K562 (cell line): ENCODE data around the gene FAM136A. TPM values are rescaled to one million over a fixed set of nuclear protein-coding genes. Genes with fewer than 3 reads are reported as not detected.

Experiments
- BRD4 ChIP-seq: fragments of 200-600 bp; sonication (generic); IDR thresholded peaks from 2 replicates; pipeline ENCODE4 v1.6.1; 2017; ENCODE audit warnings: inconsistent platforms
- BRF1 ChIP-seq: IDR thresholded peaks from 3 replicates; pipeline ENCODE4 v1.6.1; 2011; ENCODE audit warnings: borderline replicate concordance, mild to moderate bottlenecking; ENCODE audit not compliant: insufficient read length; ENCODE audit errors: extremely low read depth
- CHCHD3 ChIP-seq: fragments of 250-450 bp; sonication (Bioruptor Pico); IDR thresholded peaks from 2 replicates; pipeline ENCODE4 v2.1.2; 2022; ENCODE audit warnings: mild to moderate bottlenecking
- DACH1 ChIP-seq: fragments of 450-650 bp; IDR thresholded peaks from 2 replicates; pipeline ENCODE4 v1.6.1; 2018; ENCODE audit not compliant: partially characterized antibody
- ELF1 ChIP-seq: fragments of 200-800 bp; sonication (Bioruptor generic); IDR thresholded peaks from 2 replicates; pipeline ENCODE4 v1.6.1; 2016; ENCODE audit warnings: missing genetic modification characterization, missing compliant biosample characterization
- MEF2D ChIP-seq: conservative IDR thresholded peaks from 2 replicates; pipeline ENCODE4 v1.6.1; 2016; ENCODE audit warnings: low read depth, missing genetic modification characterization, missing compliant biosample characterization
- NKRF ChIP-seq: fragments of 450-650 bp; IDR thresholded peaks from 2 replicates; pipeline ENCODE4 v1.6.1; 2016; ENCODE audit warnings: borderline replicate concordance
- POU5F1 ChIP-seq: fragments of 150-350 bp; IDR thresholded peaks from 2 replicates; pipeline ENCODE4 v1.6.1; 2014; ENCODE audit warnings: borderline replicate concordance, low read length, low read depth, mild to moderate bottlenecking; ENCODE audit not compliant: partially characterized antibody
- PRMT5 ChIP-seq: sonication (generic); formaldehyde crosslinking; IDR thresholded peaks from 2 replicates; pipeline ENCODE4 v1.5.0; 2020; ENCODE audit warnings: missing genetic modification reagents
- SFPQ ChIP-seq: fragments of 200-400 bp; formaldehyde crosslinking; IDR thresholded peaks from 2 replicates; pipeline ENCODE4 v1.6.1; 2017; ENCODE audit warnings: mild to moderate bottlenecking, low read depth, low read length, moderate library complexity
- SMC3 ChIP-seq: conservative IDR thresholded peaks from 2 replicates; pipeline ENCODE4 v1.6.1; 2011; ENCODE audit warnings: low read depth, low read length, improper control_type of control experiment; ENCODE audit not compliant: insufficient read depth
- ZBTB7A ChIP-seq: IDR thresholded peaks from 2 replicates; pipeline ENCODE4 v1.6.1; 2011; ENCODE audit warnings: low read depth, mild to moderate bottlenecking, low read length, moderate library complexity, borderline replicate concordance; ENCODE audit not compliant: control insufficient read depth
- ZNF444 ChIP-seq: fragments of 250-450 bp; sonication (Bioruptor Pico); IDR thresholded peaks from 2 replicates; pipeline ENCODE4 v1.4.0; 2020; ENCODE audit warnings: mild to moderate bottlenecking, moderate library complexity
- ZNF780A ChIP-seq: fragments of 250-450 bp; sonication (Bioruptor Pico); IDR thresholded peaks from 2 replicates; pipeline ENCODE4 v1.5.0; 2021; ENCODE audit warnings: mild to moderate bottlenecking
- polyA plus RNA-seq, 8 experiments: library from polyadenylated mRNA; depleted of rRNA in 4 of 8; stranded (reverse) in 5 of 8; unstranded in 3 of 8; fragments of >200 nt; fragmentation: Nextera tagmentation in 2 of 8; fragmentation: Illumina TruSeq in 1 of 8; extraction: Ambion mirVana in 2 of 8; extraction: Trizol in 1 of 8; gene quantifications; 2 replicates each; pipeline versions ENCODE4 v1.2.1 to v1.2.3, GENCODE V29; 2011 to 2014; ENCODE audit warnings: inconsistent platforms in 1 of 8, missing spikeins in 1 of 8
- total RNA-seq, 7 experiments: library from RNA; depleted of rRNA in 6 of 7; stranded (reverse); fragments of >200 nt in 6 of 7; fragmentation: Illumina TruSeq in 2 of 7; extraction: Trizol in 2 of 7; gene quantifications; 2 replicates each; pipeline versions ENCODE4 v1.2.1 to v1.2.3, GENCODE V29; 2011 to 2021; ENCODE audit warnings: low replicate concordance in 1 of 7
- TF ChIP-seq, protein P1 (sequence below): fragments of 150-350 bp; conservative IDR thresholded peaks from 2 replicates; pipeline ENCODE4 v1.6.1; 2014; ENCODE audit warnings: low read length

Gene FAM136A
- total and polyA plus RNA-seq, 9 of the 15 experiments (the other 6 are each of a cell fraction or from before 2014, with no cell fraction given) = 89.0 to 151 (median 104) TPM

DNA sequence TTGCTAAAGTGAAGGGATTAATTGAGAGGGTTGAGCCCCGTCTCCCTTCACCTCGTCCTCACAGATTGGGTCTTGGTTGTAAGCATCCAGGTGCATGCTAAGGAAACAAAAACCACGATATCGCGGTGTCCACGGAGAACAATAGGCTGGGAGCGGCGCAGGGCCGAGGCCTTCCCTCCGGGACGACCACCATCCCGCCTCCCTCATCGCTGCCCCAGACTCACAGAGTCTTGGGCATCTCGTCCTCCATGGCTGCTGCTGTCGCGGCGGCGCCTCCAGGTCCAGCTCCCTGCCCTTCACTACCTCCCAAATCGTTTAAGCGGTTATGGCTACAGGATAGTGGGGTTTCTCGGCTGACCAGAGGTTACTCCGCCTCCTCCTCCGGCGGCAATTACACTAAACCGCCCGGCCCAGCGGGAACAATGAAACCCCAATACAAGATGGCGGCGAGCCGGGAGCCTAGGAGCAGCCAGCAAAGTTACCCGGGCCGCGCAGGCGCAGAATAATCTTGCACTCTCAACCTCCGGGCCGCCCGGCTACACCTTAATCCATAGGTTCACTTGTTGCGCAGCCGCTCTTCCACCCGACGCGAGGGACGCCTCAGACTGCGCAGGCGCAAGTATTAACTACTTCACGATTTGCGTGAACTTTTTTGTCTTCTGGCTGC lies 53.6 kb downstream of the FAM136A start, which contains the start of gene TIA1 (continued):
- TF ChIP-seq NKRF = peak; percentile 57; the same call in 1 of the 2 replicates
- no peak for TF ChIP-seq DACH1
- no peak for TF ChIP-seq SFPQ
- no peak; the same call in 1 of the 2 replicates for TF ChIP-seq CHCHD3 (CRISPR knock-in tag)
- TF ChIP-seq ZBTB7A = peak; percentile 35; the same call in 1 of the 2 replicates
- TF ChIP-seq ZNF444 (CRISPR knock-in tag) = no peak
- TF ChIP-seq ZNF780A = no peak
- TF ChIP-seq POU5F1 = no peak
- TF ChIP-seq, protein P1, sequence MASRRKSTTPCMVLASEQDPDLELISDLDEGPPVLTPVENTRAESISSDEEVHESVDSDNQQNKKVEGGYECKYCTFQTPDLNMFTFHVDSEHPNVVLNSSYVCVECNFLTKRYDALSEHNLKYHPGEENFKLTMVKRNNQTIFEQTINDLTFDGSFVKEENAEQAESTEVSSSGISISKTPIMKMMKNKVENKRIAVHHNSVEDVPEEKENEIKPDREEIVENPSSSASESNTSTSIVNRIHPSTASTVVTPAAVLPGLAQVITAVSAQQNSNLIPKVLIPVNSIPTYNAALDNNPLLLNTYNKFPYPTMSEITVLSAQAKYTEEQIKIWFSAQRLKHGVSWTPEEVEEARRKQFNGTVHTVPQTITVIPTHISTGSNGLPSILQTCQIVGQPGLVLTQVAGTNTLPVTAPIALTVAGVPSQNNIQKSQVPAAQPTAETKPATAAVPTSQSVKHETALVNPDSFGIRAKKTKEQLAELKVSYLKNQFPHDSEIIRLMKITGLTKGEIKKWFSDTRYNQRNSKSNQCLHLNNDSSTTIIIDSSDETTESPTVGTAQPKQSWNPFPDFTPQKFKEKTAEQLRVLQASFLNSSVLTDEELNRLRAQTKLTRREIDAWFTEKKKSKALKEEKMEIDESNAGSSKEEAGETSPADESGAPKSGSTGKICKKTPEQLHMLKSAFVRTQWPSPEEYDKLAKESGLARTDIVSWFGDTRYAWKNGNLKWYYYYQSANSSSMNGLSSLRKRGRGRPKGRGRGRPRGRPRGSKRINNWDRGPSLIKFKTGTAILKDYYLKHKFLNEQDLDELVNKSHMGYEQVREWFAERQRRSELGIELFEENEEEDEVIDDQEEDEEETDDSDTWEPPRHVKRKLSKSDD = peak; percentile 77; the same call in 1 of the 2 replicates
- TF ChIP-seq ELF1 (tag) = no peak
- TF ChIP-seq BRD4 = peak; percentile 11; the same call in 1 of the 2 replicates
- no peak for TF ChIP-seq BRF1
- TF ChIP-seq PRMT5 (CRISPR knock-in tag) = no peak
- TF ChIP-seq MEF2D (tag) = no peak
- 0 out of 2 replicates have a peak, but pooled peaks have one; percentile 10 for TF ChIP-seq SMC3
